Endothelial cell of umbilical vein (primary cell): ENCODE measurements around the gene GAS7. TPM values are rescaled to one million over a fixed set of nuclear protein-coding genes. Genes with fewer than 3 reads are reported as not detected.

Experiments used
- BruUV-seq: library from RNA; stranded (reverse); fragments of 400-500 nt; replicated peaks from 2 replicates; lab custom pipeline; 2021; lab: Mats Ljungman, UMichigan
- CTCF ChIA-PET: fragments of 300-600, 350-600 bp; sonication (Branson Sonifier 250); formaldehyde crosslinking; loops from one replicate; lab custom pipeline; 2021; ENCODE audit warnings: antibody characterized with exemption, inconsistent platforms; lab: Charles Lee
- POLR2A ChIA-PET: fragments of 300-600, 350-600 bp; sonication (Branson Sonifier 250); formaldehyde crosslinking; loops from one replicate; lab custom pipeline; 2021; ENCODE audit warnings: antibody characterized with exemption, inconsistent platforms; lab: Charles Lee
- DNase-seq: peaks from one replicate; pipeline ENCODE4 v3.0.0-alpha.2; 2011; ENCODE audit warnings: low read depth, low spot score
- FAIRE-seq: peaks from 2 replicates; lab custom pipeline; 2011; peaks lifted over from hg19 to GRCh38; lab: Jason Lieb, UNC
- H2AFZ ChIP-seq: 2 replicates; pipeline ENCODE4 v1.6.0; 2012; ENCODE audit warnings: low read depth, low read length, control low read depth, inconsistent platforms
- H3K27ac ChIP-seq: 2 replicates; pipeline ENCODE4 v1.5.1; 2011; ENCODE audit warnings: low read depth, mild to moderate bottlenecking, control low read depth, low read length, moderate library complexity; ENCODE audit not compliant: insufficient read depth
- H3K27me3 ChIP-seq, 2 experiments: 2 replicates each; pipeline versions ENCODE4 v1.6.0 to v1.6.1; 2011; ENCODE audit warnings: low read length in 2 of 2, mixed read lengths in 1 of 2; ENCODE audit not compliant: control insufficient read depth in 2 of 2, insufficient read depth in 2 of 2
- H3K36me3 ChIP-seq, 2 experiments: 2 replicates in 1 of 2; 3 replicates in 1 of 2; pipeline ENCODE4 v1.5.1; 2011; ENCODE audit warnings: low read length in 2 of 2, mild to moderate bottlenecking in 1 of 2, moderate library complexity in 1 of 2; ENCODE audit not compliant: control insufficient read depth in 2 of 2, insufficient read depth in 2 of 2; ENCODE audit errors: extremely low read depth in 1 of 2
- H3K4me1 ChIP-seq: 3 replicates; pipeline ENCODE4 v1.5.1; 2011; ENCODE audit warnings: mild to moderate bottlenecking, low read length; ENCODE audit not compliant: control insufficient read depth, insufficient read depth; ENCODE audit errors: extremely low read depth
- H3K4me2 ChIP-seq: 2 replicates; pipeline ENCODE4 v1.6.1; 2011; ENCODE audit warnings: low read length, control low read depth, mixed read lengths; ENCODE audit not compliant: insufficient read depth
- H3K4me3 ChIP-seq, 3 experiments: fragments of 200-600 bp in 1 of 3; sonication (generic), shearing (Covaris generic) in 1 of 3; replicated peaks in 1 of 3; 2 replicates each; pipeline ENCODE4 v1.5.1; 2011 to 2016; ENCODE audit warnings: control low read depth in 3 of 3, low read length in 3 of 3, mild to moderate bottlenecking in 2 of 3, inconsistent platforms in 1 of 3, low read depth in 1 of 3, moderate library complexity in 1 of 3; ENCODE audit not compliant: insufficient read depth in 1 of 3
- H3K79me2 ChIP-seq: 2 replicates; pipeline ENCODE4 v1.6.0; 2012; ENCODE audit warnings: low read length, inconsistent platforms; ENCODE audit not compliant: control insufficient read depth, insufficient read depth
- H3K9ac ChIP-seq: replicated peaks from 2 replicates; pipeline ENCODE3; 2011; ENCODE audit warnings: low read length, control low read depth; ENCODE audit not compliant: insufficient read depth; ENCODE audit errors: extremely low read depth
- H3K9me1 ChIP-seq: replicated peaks from 3 replicates; pipeline ENCODE4 v1.6.0; 2011; ENCODE audit warnings: mild to moderate bottlenecking, low read length; ENCODE audit not compliant: control insufficient read depth, insufficient read depth; ENCODE audit errors: extremely low read depth
- H3K9me3 ChIP-seq: replicated peaks from 2 replicates; pipeline ENCODE4 v1.5.1; 2012; ENCODE audit warnings: low read length, inconsistent platforms; ENCODE audit not compliant: control insufficient read depth, insufficient read depth
- H4K20me1 ChIP-seq: replicated peaks from 2 replicates; pipeline ENCODE3; 2011; ENCODE audit warnings: mild to moderate bottlenecking, low read length; ENCODE audit not compliant: control insufficient read depth, insufficient read depth; ENCODE audit errors: extremely low read depth
- EZH2 ChIP-seq: IDR thresholded peaks from 2 replicates; pipeline ENCODE4 v1.6.1; 2012; ENCODE audit warnings: borderline replicate concordance, low read depth, mild to moderate bottlenecking, moderate library complexity, low read length, inconsistent platforms; ENCODE audit not compliant: severe bottlenecking
- FOS ChIP-seq: IDR thresholded peaks from 2 replicates; pipeline ENCODE4 v1.6.1; 2011; ENCODE audit warnings: mild to moderate bottlenecking, low read length, moderate library complexity, borderline replicate concordance; ENCODE audit not compliant: insufficient read depth
- GATA2 ChIP-seq: IDR thresholded peaks from 2 replicates; pipeline ENCODE4 v1.7.0; 2011; ENCODE audit warnings: low read depth, mild to moderate bottlenecking, moderate library complexity, mixed read lengths, low read length; ENCODE audit not compliant: insufficient read length, insufficient read depth
- JUN ChIP-seq: IDR thresholded peaks from 2 replicates; pipeline ENCODE4 v1.6.1; 2011; ENCODE audit warnings: borderline replicate concordance, low read depth; ENCODE audit not compliant: insufficient read length, insufficient read depth
- MYC ChIP-seq: IDR thresholded peaks from one replicate; pipeline ENCODE4 v1.6.1; 2011; ENCODE audit warnings: mild to moderate bottlenecking, low read depth, low read length
- POLR2A ChIP-seq: IDR thresholded peaks from 2 replicates; pipeline ENCODE4 v1.6.1; 2012; ENCODE audit warnings: low read depth, mild to moderate bottlenecking, control low read depth, low read length
- POLR2AphosphoS5 ChIP-seq: IDR thresholded peaks from 2 replicates; pipeline ENCODE4 v1.6.1; 2012; ENCODE audit warnings: low read depth, mild to moderate bottlenecking, control low read depth, low read length, moderate library complexity; ENCODE audit not compliant: insufficient read depth
- dilution Hi-C: fragments of 300-500 bp; cut with MboI; formaldehyde crosslinking; loops from one replicate; pipeline ENCODE4 v1.15.0; 2019; ENCODE audit warnings: low sequenced_read_pairs; ENCODE audit not compliant: extremely low pct_ligation_motif_present
- intact Hi-C: fragments of 100-400 bp; cut with micrococcal nuclease; formaldehyde crosslinking; loops from one replicate; pipeline ENCODE4 v1.10.0; 2022
- polyA plus RNA-seq, 4 experiments: library from polyadenylated mRNA; depleted of rRNA in 3 of 4; stranded (reverse) in 3 of 4; unstranded in 1 of 4; fragments of >200 nt; gene quantifications; 2 replicates each; pipeline versions ENCODE4 v1.2.1 to v1.2.3, GENCODE V29; 2011 to 2012; ENCODE audit warnings: missing spikeins in 1 of 4
- total RNA-seq: library from RNA; stranded (reverse); gene quantifications from 2 replicates; pipeline ENCODE4 v1.2.3, GENCODE V29; 2021
- TF ChIP-seq, protein P1 (sequence below), 2 donors: IDR thresholded peaks; 1 replicate in 1 of 2; 2 replicates in 1 of 2; pipeline ENCODE4 v1.5.1; 2011; ENCODE audit warnings: low read length in 2 of 2, mild to moderate bottlenecking in 2 of 2, moderate library complexity in 2 of 2, control low read depth in 1 of 2, inconsistent platforms in 1 of 2, low read depth in 1 of 2; ENCODE audit not compliant: insufficient read depth in 1 of 2; ENCODE audit errors: extremely low read depth in 1 of 2
- TF ChIP-seq, protein P2 (sequence below): IDR thresholded peaks from 2 replicates; pipeline ENCODE4 v1.6.1; 2011; ENCODE audit not compliant: insufficient read depth, insufficient read length

Gene GAS7
- total and polyA plus RNA-seq, 2 donors (not counting 3 experiments of a cell fraction or from before 2014, with no cell fraction given), result not detected

DNA sequence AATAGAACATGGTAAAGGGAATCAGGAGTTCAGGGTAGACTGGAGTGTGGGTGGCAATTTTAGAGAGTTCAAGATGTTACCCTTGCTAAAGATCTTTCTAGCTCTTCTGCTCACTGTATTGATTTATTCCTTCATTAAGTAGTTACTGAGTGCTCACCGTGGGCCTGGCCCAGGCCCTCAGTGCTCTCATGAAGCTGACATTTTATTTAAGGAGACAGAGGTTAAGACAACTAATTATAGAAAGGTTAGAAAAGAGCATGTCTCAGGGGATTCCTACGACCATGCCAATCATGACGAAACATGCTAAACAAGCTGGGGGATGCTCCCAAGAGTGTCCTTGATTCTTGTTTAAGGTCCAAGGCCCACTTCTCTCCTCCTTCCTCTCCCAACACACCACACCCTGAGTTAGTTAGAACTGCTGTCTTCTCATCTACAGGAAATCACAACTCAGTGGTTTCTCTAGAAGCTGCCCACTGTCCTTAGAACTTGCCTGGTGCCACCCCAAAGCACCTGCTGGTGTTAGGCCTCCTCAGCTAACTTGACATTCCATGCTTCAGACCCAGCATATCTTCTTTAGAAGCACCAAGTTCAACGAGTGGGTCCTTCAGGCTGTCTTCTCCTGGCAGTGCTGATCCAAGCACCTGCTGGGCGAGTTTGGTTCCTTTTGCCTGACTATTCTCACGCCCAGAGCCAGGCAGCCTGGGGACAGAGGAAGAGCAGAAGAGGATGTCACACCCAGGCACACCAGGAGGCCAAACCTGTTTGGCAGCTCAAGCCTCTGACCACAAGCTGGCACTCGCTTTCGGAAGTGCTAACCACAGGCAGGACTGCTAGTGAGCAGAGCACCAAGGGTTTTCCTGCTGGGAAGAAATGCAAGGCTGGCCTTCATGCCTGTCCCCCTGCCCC lies 79.0 kb downstream of the GAS7 start:
- ChIA-PET POLR2A (no interaction called here), CTCF (no interaction called here)
- Histone ChIP-seq H3K4me3 (no peak overlapping the region), H3K9me1 (no peaks in the 10 kb centered on the region), H4K20me1 (no peaks in the 10 kb centered on the region), H3K27me3 (no peaks in the 10 kb centered on the region), H3K27ac (no peak overlapping the region), H3K4me1 (no peaks in the 10 kb centered on the region), H3K9ac (no peak overlapping the region), H3K4me2 (no peak overlapping the region), H3K79me2 (no peaks in the 10 kb centered on the region), H3K36me3 (no peaks in the 10 kb centered on the region), H2AFZ (no peak overlapping the region), H3K9me3 (peaks cover 4% of the 10 kb centered on the region)
- BruUV-seq, result no TSS peak
- TF ChIP-seq, protein P1, sequence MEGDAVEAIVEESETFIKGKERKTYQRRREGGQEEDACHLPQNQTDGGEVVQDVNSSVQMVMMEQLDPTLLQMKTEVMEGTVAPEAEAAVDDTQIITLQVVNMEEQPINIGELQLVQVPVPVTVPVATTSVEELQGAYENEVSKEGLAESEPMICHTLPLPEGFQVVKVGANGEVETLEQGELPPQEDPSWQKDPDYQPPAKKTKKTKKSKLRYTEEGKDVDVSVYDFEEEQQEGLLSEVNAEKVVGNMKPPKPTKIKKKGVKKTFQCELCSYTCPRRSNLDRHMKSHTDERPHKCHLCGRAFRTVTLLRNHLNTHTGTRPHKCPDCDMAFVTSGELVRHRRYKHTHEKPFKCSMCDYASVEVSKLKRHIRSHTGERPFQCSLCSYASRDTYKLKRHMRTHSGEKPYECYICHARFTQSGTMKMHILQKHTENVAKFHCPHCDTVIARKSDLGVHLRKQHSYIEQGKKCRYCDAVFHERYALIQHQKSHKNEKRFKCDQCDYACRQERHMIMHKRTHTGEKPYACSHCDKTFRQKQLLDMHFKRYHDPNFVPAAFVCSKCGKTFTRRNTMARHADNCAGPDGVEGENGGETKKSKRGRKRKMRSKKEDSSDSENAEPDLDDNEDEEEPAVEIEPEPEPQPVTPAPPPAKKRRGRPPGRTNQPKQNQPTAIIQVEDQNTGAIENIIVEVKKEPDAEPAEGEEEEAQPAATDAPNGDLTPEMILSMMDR (IDR thresholded peaks at IDR 0.05; ENCODE audit: extremely low read depth in 1 of 2, insufficient read depth in 1 of 2, low read depth in 1 of 2, low read length in 2 of 2), result no peak
- TF ChIP-seq JUN, result no peak
- no peak for TF ChIP-seq MYC
- TF ChIP-seq POLR2A, result no peak
- TF ChIP-seq GATA2, result no peak
- TF ChIP-seq FOS, result no peak
- no peak for TF ChIP-seq POLR2AphosphoS5
- TF ChIP-seq, protein P2, sequence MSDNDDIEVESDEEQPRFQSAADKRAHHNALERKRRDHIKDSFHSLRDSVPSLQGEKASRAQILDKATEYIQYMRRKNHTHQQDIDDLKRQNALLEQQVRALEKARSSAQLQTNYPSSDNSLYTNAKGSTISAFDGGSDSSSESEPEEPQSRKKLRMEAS, result no peak
- TF ChIP-seq EZH2, result no peak
- dilution Hi-C loops, result no loop called here
- DNase-seq, result no peak
- no peak for FAIRE-seq
- intact Hi-C loops, result no loop called here
